Activated T-helper 9 cell treated with anti-CD3 and anti-CD28 coated beads, Interleukin-2, amount 50 U/mL, for 16 hours (primary cell): Measurements from ENCODE around the gene RIMS1.
"Not testable (repeated sequence)": the region's sequence is repeated elsewhere in the genome, so short reads cannot be mapped to it uniquely, and the experiment has no call there.

Source experiments
- DNase-seq: peaks from one replicate; pipeline ENCODE4 v3.0.0-alpha.2; 2020; ENCODE audit warnings: low read depth

RIMS1 gene

DNA sequence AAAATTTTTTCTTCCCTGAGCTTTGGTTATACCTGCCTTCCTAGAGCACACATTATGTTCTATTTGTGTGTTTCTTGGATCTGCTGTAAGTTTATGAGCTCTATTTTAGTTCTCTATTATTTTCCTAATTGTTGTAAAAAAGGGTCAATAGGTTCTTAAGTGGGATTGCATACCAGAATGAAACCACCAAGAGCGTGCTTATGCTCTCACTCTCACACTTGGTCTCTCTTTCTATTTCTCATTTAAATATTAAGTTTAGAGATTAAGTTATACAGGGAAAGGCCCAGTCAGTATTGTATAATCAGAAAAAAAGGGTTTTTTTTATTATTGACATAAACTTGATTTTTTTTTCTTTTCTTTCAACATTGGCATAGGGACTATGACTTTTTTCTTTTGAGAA is 96.8 kb downstream of the RIMS1 start:
- DNase-seq = no peak

GRCh38 chr6:71994705-71995271 is 108.4 kb downstream of the RIMS1 start:
- no peak for DNase-seq

DNA sequence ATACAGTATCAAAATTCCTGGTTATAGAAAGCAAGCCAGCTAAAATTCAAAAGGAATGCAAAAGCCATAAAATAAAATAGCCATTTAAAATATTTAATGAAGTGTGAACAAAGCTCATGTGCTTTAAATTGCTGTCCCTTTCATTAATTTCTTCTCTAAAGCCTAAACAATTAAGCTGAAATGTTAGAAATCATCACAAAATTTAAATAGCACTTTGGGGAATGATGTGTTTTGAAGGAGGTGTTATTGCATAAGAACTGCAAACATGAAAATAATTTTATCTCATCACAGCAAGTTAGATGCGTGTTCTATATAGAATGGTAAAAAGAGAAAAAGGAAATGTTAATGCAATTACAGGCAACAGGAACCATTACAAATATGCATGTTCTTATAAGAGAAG is 111.0 kb downstream of the RIMS1 start:
- no peak for DNase-seq

DNA sequence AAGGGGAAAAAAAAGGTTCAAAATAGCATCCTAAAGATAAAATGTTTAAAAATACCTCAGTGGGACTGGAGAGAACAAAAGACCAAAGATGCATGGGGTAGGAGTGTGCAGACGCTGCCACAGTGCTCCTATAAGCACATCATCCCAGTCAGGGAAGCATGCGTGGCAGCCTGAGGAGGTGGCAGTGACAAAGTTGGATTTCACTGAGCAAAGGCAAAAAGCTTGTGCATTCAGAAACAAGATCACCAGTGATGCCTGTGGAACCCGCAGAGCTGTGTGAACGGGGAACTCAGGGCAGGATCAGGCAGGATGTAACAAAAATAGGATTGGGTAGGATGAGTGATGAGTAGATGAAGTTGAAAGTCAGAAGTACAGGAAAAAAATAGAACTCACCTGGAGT is 116.1 kb downstream of the RIMS1 start:
- no peak for DNase-seq

- not testable (repeated sequence) for DNase-seq
Measured at GRCh38 chr6:72006591-72006990, 120.2 kb downstream of the RIMS1 start.

DNA sequence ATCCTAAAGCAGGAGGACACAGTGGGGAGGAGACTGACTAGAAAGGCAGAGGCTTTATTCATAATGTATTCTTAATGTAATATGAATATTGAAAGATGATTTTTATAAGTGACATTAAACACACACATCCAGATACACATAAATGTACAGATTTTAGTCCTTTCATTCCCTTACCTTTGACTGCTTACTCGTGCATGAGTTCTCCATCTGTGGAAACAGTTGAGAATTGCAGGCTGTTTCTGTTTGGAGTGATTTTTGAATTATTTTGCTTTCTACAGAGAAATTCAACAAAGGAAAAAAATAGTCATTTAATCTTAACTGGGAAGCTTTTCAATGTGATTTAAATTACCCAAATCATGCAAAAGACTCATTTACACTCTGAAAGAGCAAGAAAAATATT is 136.5 kb downstream of the RIMS1 start:
- no peak for DNase-seq

GRCh38 chr6:72031471-72031870 is 145.1 kb downstream of the RIMS1 start:
- no peak for DNase-seq

DNA sequence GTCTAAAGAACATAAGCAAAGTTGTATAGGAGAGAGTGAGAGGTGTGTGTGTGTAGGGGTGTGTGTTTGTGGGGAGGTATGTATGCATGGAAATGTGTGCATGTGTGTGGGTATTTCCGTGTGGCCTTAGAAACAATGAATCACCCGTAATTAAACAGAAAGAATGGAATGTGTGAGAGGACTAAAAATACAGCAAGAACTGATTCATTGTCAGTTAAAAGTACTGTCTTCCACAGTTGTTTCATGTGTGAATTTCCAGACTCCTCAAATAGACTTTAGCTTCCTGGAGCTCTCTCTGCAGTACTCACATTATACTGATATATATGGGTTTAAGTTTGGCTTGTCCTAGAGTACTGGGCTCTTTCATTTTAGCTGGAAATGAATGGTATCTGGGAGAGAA is 145.7 kb downstream of the RIMS1 start:
- no peak for DNase-seq

DNA sequence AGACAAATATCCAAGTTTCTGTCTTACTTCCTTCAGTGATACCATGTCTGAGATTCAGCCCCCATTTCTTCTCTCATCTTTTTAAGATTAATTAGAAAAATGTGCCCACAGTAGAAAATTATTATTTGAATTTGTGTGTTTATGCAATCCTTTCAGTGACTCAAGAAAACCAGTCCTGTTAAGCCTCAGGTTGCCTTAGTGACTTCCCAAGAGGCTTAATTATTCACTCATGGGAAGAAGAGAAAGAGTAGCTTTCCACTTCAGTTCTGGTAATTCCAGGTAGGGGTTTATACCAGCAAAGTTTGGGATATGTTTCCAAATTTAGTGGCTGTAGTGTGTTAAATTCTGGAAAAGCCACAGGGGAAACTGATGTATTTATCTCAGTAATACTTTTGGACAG is 149.1 kb downstream of the RIMS1 start:
- DNase-seq = no peak

DNA sequence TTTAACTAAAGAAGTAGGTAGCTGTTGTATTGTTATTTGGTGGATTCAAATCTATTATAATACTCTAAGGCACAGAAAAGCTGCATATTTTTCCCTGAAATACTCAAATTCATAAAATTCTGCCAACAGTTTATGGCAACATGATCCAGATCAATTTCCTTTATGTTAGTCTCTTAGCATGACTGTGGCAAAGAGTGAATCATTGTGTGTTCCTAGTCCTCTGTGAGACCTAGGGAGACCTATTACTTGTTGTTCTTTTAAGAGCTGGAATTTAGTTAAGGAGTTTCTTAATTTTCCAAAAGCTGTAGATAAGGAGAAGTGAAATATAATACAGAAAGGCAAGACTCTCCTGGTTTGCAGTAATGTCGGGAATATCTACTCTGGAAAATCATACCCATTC is 149.6 kb downstream of the RIMS1 start:
- DNase-seq = no peak

DNA sequence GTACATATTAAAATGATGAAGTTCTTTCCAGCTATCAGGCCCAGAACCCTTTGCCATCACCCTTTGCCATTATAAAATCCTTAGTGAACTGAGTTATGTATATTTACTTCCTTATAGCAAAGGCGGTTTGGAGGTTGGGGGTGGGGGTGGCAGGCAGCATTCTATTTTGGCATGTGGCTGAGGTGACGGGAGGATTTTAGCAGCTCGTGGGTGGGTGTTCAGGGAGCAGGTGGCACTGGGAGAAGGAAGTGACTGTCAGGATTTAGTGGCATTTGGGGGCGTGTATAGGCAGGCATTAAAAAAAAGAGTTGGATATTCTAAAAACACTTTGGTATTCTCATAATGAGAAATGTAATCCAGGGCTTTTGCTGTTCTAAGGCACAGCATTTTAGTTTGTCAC is 150.7 kb downstream of the RIMS1 start:
- no peak for DNase-seq

DNA sequence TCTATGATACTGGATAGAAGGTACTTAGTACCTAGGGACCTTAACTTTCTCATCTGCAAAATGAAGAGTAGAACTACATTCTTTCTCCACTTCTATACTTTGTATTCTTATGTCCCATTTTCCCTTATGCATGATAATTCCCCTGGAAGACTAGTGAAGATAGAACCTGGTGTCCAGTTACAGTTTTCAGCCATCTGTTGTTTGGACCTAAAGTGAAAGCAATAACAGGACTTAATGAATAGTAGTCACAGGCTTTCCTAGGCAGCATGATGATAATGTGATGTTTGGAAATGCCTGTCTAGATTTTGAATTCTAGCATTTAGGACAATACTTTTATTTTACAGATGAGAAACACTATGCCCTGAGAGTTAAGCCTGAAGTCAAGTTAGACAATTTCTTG is 153.8 kb downstream of the RIMS1 start:
- DNase-seq = no peak

GRCh38 chr6:72042088-72042487 is 155.7 kb downstream of the RIMS1 start:
- no peak for DNase-seq

DNA sequence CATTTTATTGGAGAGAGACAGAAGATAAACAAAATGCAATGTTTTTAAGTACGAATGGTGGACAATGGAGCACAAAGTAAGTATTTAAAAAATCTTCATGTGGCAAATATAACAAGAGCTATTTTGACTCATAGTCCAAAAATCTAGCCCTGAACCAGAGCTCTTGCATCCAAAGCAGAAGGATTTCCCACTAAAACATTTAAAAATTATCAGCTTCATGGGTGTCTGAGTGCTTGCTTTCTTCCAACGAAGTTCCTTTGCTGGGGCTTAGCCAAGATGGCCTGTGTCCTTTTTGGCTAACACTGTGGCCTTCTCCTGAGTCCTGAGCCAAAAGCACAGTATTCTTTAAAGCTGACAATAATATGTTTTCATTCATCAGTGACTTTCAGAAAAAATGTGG is 161.7 kb downstream of the RIMS1 start:
- DNase-seq = no peak

DNA sequence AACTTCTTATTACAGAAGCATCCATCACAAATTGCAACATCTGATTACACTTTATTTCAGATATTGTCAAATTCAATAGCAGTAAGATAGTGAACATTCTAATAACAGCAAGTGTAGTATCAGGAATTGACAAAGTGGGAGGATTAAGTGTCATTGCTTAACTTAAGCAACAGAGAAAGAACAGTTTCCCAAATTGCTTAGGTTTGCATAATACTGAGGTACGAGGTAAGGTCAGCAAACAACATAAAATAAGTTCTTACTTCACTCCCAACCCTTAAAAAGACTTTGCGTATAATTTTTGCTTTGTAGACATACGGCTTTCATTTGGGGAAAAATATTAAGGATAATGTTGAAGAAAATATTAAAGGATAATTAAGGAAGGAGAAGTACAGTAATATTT is 163.0 kb downstream of the RIMS1 start:
- no peak for DNase-seq

DNA sequence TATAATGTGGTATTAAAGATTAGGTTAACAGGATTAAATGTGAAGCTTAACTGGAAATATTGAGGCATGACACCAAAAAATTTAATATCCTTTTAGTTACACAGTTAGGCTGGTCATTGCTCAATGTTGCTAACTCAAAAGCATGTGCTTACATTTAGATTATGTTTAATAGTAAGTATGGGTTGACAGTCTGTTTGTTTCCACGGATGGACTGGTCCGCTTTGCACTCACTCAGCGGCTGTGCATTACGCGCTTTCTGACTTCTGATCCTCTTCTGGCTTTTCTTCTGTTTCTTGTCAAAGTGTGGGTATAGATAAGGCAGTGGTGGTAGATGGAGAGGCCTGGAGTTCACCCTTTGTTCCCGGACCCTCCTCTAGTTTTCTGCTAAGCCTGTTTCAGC is 174.9 kb downstream of the RIMS1 start:
- DNase-seq = no peak

- no peak for DNase-seq
Measured at GRCh38 chr6:72064399-72064975, 178.1 kb downstream of the RIMS1 start.

GRCh38 chr6:72078096-72078495 is 191.7 kb downstream of the RIMS1 start:
- no peak for DNase-seq

- no peak for DNase-seq
Measured at GRCh38 chr6:72080260-72080941, 194.1 kb downstream of the RIMS1 start.

GRCh38 chr6:72081871-72082270 is 195.5 kb downstream of the RIMS1 start:
- no peak for DNase-seq

GRCh38 chr6:72083976-72084375 is 197.6 kb downstream of the RIMS1 start:
- DNase-seq = no peak

- no peak for DNase-seq
Measured at GRCh38 chr6:72084992-72085569, 198.7 kb downstream of the RIMS1 start.

DNA sequence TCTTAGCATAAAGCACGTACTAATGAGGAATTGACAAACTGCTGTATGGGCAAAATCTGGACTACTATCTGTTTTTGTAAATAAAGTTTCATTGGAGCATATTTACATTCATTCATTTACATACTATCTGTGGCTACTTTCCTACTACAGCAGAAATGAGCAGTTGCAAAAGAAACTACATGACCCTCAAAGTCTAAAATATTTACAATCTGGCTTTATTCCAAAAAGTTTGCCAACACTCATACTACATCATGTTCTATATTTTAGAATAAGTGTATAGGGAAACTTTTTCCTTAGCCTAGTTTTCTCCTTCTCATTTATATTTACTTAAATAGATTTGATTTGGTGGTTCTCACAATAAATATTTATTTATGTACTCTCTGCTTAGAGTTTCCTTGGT is 208.2 kb downstream of the RIMS1 start:
- no peak for DNase-seq

- no peak for DNase-seq
Measured at GRCh38 chr6:72102561-72102960, 216.2 kb downstream of the RIMS1 start.
